HG03139 (cell line): Measurements from ENCODE around the gene DUSP9.
"Not testable (repeated sequence)": the region's sequence is repeated elsewhere in the genome, so short reads cannot be mapped to it uniquely, and the experiment has no call there.

ENCODE experiments used
- ATAC-seq: cut with Tn5 transposase; IDR thresholded peaks from one replicate; pipeline ENCODE4 v1.9.1; 2021; ENCODE audit not compliant: unreplicated experiment

DUSP9 gene

GRCh38 chrX:153689654-153690465 is 42.9 kb downstream of the DUSP9 start:
- ATAC-seq: no peak

DNA sequence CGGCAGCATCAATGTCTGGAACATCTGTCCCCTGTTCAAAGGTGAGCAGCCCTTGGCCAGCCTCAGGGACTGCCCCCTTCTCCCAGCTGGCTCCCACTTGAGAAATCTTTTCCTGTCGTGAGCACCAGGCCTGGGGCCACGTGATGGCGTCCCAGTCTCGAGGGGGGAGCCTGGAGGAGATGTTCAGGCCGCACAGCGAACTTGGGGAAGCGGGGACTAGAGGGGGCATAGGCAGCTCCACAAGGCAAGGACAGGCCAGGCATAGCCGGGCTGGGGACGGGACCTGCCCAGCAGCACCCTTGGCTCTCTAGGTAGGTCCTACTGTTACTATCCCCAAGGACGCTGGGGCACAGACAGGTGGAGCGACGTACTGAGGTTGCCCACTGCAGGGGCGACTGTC is 43.5 kb downstream of the DUSP9 start:
- ATAC-seq: no peak

GRCh38 chrX:153691032-153691827 is 44.2 kb downstream of the DUSP9 start:
- ATAC-seq: not testable (repeated sequence)

DNA sequence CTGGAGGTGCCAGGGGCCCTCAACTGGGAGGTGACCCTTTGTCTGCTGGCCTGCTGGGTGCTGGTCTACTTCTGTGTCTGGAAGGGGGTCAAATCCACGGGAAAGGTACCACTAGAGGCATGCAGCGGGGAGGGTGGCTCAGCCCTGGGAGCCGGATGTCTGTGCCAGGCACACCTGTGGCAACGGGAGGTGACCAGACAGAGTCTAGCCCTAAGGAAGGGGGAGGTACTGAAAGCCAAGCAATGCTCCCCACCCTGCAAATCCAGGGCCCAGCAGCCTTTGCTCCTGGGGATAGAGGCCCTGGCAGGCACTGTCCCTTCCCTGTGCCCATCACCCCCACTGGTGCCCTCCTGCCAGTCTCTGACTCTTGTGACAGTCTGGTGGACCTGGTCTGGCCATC is 45.0 kb downstream of the DUSP9 start:
- ATAC-seq: no peak

DNA sequence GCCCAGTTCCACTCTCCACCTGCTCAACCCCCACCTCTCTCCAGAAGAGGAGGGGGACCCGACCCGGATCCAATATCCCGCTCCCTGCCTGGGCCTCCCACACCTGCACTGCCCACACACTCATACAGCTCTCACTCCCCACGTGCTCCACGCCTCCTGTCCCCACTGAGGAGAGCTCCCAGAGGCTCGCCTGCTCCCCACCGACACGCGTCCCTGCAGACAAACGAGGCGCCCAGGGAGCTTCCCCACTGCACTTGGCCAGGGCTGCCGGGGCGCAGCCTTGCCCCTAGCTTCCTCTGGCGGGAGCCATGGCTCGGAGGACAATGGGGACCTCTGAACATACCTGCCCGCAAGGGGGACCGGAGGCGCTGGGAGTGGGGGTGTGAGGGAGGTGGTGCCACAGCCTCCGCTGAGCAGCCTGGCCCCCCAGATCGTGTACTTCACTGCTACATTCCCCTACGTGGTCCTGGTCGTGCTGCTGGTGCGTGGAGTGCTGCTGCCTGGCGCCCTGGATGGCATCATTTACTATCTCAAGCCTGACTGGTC is 45.7 kb downstream of the DUSP9 start:
- ATAC-seq: no peak

- no peak for ATAC-seq
Observed at GRCh38 chrX:153693216-153694086, 46.4 kb downstream of the DUSP9 start.

DNA sequence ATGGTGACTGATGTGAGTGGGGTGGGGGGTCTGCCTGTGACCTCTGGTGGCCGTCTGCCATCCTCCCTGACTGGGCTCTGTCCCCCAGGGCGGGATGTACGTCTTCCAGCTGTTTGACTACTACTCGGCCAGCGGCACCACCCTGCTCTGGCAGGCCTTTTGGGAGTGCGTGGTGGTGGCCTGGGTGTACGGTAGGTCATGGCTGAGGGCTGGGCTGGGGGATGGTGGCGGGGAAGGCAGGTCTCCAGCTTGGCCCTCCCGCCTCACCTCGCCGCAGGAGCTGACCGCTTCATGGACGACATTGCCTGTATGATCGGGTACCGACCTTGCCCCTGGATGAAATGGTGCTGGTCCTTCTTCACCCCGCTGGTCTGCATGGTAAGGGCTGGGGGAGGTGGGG is 47.3 kb downstream of the DUSP9 start:
- ATAC-seq: not testable (repeated sequence)

GRCh38 chrX:153694687-153695270 is 47.8 kb downstream of the DUSP9 start:
- no peak for ATAC-seq

- no peak for ATAC-seq
Observed at GRCh38 chrX:153696100-153696499, 49.1 kb downstream of the DUSP9 start.

- ATAC-seq: not testable (repeated sequence)
Observed at GRCh38 chrX:153696538-153696937, 49.5 kb downstream of the DUSP9 start.

- ATAC-seq: not testable (repeated sequence)
Observed at GRCh38 chrX:153696986-153697722, 50.2 kb downstream of the DUSP9 start.

DNA sequence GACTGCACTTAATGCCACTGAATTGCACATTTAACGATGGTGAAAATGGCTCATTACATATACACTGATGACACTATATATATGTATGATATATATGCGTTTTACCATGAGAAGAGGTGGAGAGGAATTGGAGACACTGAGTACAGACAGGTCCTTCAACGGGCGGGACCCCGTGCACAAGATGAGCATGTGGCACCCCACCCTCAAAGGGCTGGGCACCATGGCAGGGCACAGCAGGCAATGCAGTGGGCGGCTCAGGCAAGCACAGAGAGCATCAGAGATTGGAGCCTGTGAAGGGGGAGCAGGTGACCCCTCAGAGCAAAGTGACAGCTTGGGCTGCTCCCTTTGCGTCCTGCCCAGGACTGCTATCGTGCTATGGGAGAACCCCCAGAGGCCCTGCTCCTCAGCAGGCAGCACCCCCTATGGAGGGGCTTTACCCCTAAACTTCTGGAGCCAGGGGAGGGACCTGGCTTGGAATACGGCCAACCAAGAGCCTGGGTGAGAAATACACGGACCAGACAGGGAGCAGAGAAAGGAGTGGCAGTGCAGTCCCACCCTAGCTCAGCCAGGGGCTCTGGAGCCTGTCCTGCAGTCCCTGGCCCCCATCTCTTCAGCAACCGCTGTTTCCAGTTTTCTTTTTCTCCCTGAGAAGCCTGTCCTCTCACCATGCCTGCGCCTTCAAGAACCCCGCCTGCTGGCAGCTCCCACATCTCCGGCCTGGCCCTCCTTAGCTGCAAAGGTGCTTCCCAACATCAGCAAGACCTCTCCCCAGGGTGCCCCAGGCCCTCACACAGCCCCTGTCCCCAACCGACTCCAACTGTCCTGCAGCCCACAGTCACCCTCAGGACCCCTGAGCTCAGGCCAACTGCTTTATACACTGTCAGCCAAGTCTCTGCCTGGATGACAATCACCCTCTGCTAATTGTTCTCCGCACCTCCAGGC is 51.2 kb downstream of the DUSP9 start:
- no peak for ATAC-seq

DNA sequence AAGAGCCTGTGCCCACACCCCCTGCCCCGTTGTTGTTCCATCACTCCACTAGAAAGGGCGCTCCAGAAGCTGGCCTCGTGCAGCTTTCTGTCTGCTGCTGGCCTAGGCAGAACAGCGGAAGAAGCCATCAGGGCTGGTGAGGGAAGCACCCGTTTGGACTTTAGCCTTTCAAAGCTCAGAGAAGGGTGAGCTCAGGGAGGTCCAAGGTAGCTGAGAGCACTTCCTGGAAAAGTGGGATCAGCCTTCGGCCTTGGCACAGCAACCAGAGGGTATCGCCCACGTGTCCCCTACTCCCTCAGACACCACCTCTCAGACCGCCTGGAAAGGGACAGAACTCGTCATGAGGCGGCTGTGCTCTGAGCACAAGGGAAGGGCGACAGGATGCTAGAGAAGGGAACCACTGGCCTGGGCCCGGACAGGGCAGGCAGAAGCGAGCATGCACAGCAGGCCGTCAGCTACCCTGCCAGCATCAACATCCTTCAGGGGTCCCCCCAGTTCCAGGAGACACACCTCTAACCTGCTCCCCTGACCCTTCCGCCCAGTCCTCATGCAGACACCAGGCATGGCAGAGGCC is 52.3 kb downstream of the DUSP9 start:
- ATAC-seq: not testable (repeated sequence)

DNA sequence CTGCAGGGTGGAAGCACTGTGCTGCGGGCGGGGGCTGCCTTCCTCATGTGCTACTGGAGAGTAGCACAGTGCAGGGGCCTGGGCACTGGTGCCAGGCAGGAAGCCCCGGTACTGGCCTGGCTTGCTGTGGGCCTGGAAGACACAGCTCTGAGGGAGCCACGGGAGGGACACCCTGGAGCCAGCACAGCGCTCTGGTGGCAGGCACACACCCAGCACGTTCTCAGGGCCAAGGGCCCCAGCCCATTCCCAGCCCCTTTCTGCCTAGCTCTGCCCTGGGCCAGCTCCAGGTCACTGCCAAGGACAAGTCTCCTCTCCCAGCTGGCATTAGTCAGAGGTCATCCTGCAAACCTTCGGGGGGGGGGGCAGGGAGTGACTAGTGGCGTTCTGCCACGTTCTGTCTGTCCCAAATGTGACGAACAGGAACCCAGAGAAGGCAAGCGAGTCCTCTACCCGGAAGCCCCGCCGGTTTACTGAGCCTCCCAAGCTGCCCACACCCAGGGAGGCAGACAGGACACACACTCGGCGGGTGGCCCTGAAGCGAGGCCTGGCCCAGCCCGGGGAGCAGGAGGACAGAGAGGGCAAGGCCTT is 52.9 kb downstream of the DUSP9 start:
- ATAC-seq: not testable (repeated sequence)

DNA sequence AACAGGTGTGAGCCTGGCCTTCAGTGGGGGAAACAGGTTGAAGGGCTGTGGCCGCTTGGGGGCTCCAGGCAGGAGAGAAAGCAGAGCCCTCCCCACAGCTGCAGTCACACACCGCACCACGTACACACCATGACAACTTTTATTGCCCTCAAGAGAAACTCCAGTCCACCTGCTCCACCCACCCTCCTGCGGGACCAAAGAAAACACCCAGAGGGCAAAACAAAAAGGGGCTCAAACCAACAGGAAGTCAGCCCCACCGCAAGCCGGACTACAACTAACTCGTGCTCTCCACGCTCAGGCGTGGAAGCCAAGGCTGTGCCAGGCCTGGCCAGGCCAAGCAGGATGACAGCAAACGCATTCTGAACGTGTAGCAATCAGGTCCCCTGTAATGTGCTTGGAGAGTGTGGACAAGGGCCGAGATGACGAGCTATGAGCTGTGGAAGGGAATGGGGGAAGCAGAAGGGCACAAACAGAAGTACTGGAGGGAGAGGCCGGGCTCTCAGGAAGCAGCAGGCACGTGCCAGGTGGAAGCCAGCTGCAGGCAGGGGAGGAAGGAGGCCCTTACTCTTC is 53.5 kb downstream of the DUSP9 start:
- no peak for ATAC-seq
